SU-DHL-6 (cell line): Measurements from ENCODE around the gene IPO8.

Experiments
- H2AFZ ChIP-seq: fragments of 200-600 bp; sonication (generic); 2 replicates; pipeline ENCODE4 v1.6.1; 2014; ENCODE audit warnings: low read depth, mild to moderate bottlenecking, moderate library complexity, mixed read lengths, antibody characterized with exemption, low read length; ENCODE audit not compliant: severe bottlenecking
- H3F3A ChIP-seq: fragments of 200-600 bp; shearing (Covaris generic); 2 replicates; pipeline ENCODE4 v1.6.0; 2016; ENCODE audit warnings: antibody characterized with exemption, mild to moderate bottlenecking; ENCODE audit not compliant: insufficient read depth
- H3K27ac ChIP-seq: fragments of 200-600 bp; sonication (generic); 2 replicates; pipeline ENCODE4 v1.5.1; 2016; ENCODE audit warnings: low read depth, mild to moderate bottlenecking, low read length, moderate library complexity, mixed read lengths
- H3K27me3 ChIP-seq: fragments of 200-600 bp; sonication (generic), shearing (Covaris generic); 2 replicates; pipeline ENCODE4 v1.6.0; 2014; ENCODE audit warnings: mild to moderate bottlenecking, low read length
- H3K36me3 ChIP-seq: fragments of 200-600 bp; sonication (generic); 2 replicates; pipeline ENCODE4 v1.6.1; 2014; ENCODE audit warnings: mild to moderate bottlenecking, low read length, mixed read lengths
- H3K4me2 ChIP-seq: fragments of 300-600, 200-600 bp; shearing (Covaris generic), sonication (generic); 2 replicates; pipeline ENCODE4 v1.6.0; 2014; ENCODE audit warnings: low read length, low read depth, mild to moderate bottlenecking; ENCODE audit not compliant: poor library complexity, severe bottlenecking
- H3K4me3 ChIP-seq: fragments of 200-600 bp; sonication (generic); 2 replicates; pipeline ENCODE4 v1.5.1; 2014; ENCODE audit warnings: antibody characterized with exemption, low read length, mild to moderate bottlenecking, mixed read lengths; ENCODE audit not compliant: insufficient read depth, poor library complexity, severe bottlenecking
- H3K79me2 ChIP-seq: fragments of 200-600 bp; sonication (generic); 2 replicates; pipeline ENCODE4 v1.6.1; 2014; ENCODE audit warnings: mild to moderate bottlenecking, low read length, moderate library complexity; ENCODE audit not compliant: insufficient read depth
- H3K9ac ChIP-seq: fragments of 200-600 bp; sonication (generic); 2 replicates; pipeline ENCODE4 v1.7.0; 2014; ENCODE audit warnings: mild to moderate bottlenecking, low read length
- H3K9me2 ChIP-seq: fragments of 200-600 bp; sonication (generic); replicated peaks from 2 replicates; pipeline ENCODE4 v1.6.1; 2014; ENCODE audit warnings: low read length; ENCODE audit not compliant: insufficient read depth
- H3K9me3 ChIP-seq: fragments of 200-600 bp; sonication (generic); 2 replicates; pipeline ENCODE4 v1.6.1; 2014; ENCODE audit warnings: low read length, mixed read lengths; ENCODE audit not compliant: insufficient read depth
- H4K20me1 ChIP-seq: fragments of 200-600 bp; sonication (generic); 2 replicates; pipeline ENCODE4 v1.6.1; 2014; ENCODE audit warnings: low read depth, mild to moderate bottlenecking, antibody characterized with exemption, low read length, moderate library complexity, mixed read lengths
- EZH2phosphoT487 ChIP-seq: fragments of 200-600 bp; sonication (generic), shearing (Covaris generic); conservative IDR thresholded peaks from 2 replicates; pipeline ENCODE4 v1.6.1; 2018; ENCODE audit warnings: mild to moderate bottlenecking, antibody characterized with exemption, low read length, moderate library complexity, mixed read lengths
- TF ChIP-seq, protein P1 (sequence below): fragments of 200-600 bp; sonication (generic); IDR thresholded peaks from one replicate; pipeline ENCODE4 v1.5.1; 2017; ENCODE audit warnings: antibody characterized with exemption, mild to moderate bottlenecking, low read length, moderate library complexity; ENCODE audit not compliant: insufficient read depth, poor library complexity, severe bottlenecking

Gene IPO8

GRCh38 chr12:30707613-30708342, 12.1 kb upstream of the IPO8 start:
- no peaks in the 10 kb centered on the region for H3K27me3 ChIP-seq
- no peak overlapping the region for H3K27ac ChIP-seq
- H3F3A ChIP-seq, result no peaks in the 10 kb centered on the region
- no peak overlapping the region for H3K9ac ChIP-seq
- H3K9me2 ChIP-seq, result no peaks in the 10 kb centered on the region
- no peak overlapping the region for H2AFZ ChIP-seq
- H3K79me2 ChIP-seq, result no peaks in the 10 kb centered on the region
- no peaks in the 10 kb centered on the region for H3K36me3 ChIP-seq
- TF ChIP-seq, protein P1, sequence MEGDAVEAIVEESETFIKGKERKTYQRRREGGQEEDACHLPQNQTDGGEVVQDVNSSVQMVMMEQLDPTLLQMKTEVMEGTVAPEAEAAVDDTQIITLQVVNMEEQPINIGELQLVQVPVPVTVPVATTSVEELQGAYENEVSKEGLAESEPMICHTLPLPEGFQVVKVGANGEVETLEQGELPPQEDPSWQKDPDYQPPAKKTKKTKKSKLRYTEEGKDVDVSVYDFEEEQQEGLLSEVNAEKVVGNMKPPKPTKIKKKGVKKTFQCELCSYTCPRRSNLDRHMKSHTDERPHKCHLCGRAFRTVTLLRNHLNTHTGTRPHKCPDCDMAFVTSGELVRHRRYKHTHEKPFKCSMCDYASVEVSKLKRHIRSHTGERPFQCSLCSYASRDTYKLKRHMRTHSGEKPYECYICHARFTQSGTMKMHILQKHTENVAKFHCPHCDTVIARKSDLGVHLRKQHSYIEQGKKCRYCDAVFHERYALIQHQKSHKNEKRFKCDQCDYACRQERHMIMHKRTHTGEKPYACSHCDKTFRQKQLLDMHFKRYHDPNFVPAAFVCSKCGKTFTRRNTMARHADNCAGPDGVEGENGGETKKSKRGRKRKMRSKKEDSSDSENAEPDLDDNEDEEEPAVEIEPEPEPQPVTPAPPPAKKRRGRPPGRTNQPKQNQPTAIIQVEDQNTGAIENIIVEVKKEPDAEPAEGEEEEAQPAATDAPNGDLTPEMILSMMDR, result no peak
- TF ChIP-seq EZH2phosphoT487, result no peak
- no peaks in the 10 kb centered on the region for H4K20me1 ChIP-seq
- H3K4me3 ChIP-seq, result no peak overlapping the region
- H3K4me2 ChIP-seq, result no peak overlapping the region
- no peaks in the 10 kb centered on the region for H3K9me3 ChIP-seq

DNA sequence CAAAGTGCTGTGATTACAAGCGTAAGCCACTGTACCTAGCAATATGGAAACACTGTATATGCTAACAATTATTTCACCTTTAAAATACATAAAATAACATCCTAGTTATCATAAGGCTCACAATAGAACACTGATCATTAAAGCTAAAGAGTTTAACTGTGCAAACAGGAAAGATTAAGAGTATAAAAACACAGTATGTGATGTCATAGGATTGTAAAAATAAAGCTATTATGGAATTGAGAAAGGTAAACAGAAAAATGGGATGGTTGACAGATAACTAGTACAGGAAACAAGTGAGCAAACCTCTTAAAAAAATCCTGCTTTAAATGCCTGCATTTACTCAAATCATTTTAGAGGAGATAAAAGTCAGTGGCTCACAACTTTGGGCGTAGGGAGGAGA, 10.8 kb upstream of the IPO8 start:
- H3K9ac ChIP-seq, result no peak overlapping the region
- H3K9me2 ChIP-seq, result no peaks in the 10 kb centered on the region
- no peaks in the 10 kb centered on the region for H3K27me3 ChIP-seq
- H3K9me3 ChIP-seq, result no peaks in the 10 kb centered on the region
- no peaks in the 10 kb centered on the region for H3K79me2 ChIP-seq
- no peak overlapping the region for H3K4me3 ChIP-seq
- no peaks in the 10 kb centered on the region for H3K36me3 ChIP-seq
- no peak overlapping the region for H2AFZ ChIP-seq
- H4K20me1 ChIP-seq, result no peaks in the 10 kb centered on the region
- H3K4me2 ChIP-seq, result no peak overlapping the region
- H3K27ac ChIP-seq, result no peak overlapping the region
- TF ChIP-seq EZH2phosphoT487, result no peak
- TF ChIP-seq, protein P1, result no peak
- H3F3A ChIP-seq, result no peaks in the 10 kb centered on the region

DNA sequence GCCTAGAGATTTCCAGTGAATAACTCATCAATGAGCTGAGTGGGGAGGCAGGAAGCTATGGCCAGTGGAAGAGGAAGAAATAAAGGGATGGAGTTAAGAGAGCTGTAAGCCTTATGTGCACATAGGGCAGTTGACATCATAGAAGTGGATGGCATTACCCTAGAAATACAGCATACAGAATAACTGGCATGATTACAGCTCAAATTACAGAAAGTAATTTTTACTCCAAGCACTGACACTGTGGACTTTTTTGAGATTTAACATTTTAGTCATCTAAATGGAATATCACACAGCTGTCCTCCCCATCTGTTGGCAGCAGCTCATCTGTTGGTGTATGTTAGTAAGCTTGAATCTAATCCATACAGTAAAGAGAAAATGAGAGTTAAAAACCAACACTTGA, 5.4 kb upstream of the IPO8 start:
- Histone ChIP-seq H3K9me3 (no peaks in the 10 kb centered on the region), H3K9me2 (no peaks in the 10 kb centered on the region), H3K27ac (no peak overlapping the region), H4K20me1 (no peaks in the 10 kb centered on the region), H3F3A (no peaks in the 10 kb centered on the region), H3K9ac (no peak overlapping the region), H3K4me2 (no peak overlapping the region), H3K27me3 (no peaks in the 10 kb centered on the region), H3K4me3 (no peak overlapping the region), H2AFZ (no peak overlapping the region), H3K36me3 (no peaks in the 10 kb centered on the region), H3K79me2 (no peaks in the 10 kb centered on the region)
- TF ChIP-seq, protein P1, result no peak
- TF ChIP-seq EZH2phosphoT487, result no peak
